K562 (cell line): ENCODE results near the gene NRXN3. TPM values are rescaled to one million over a fixed set of nuclear protein-coding genes. Genes with fewer than 3 reads are reported as not detected.

ENCODE experiments used
- ETS1 ChIP-seq: conservative IDR thresholded peaks from 2 replicates; pipeline ENCODE4 v1.6.1; 2011; ENCODE audit warnings: low read depth, mild to moderate bottlenecking, low read length; ENCODE audit not compliant: control insufficient read depth
- ILK ChIP-seq: fragments of 450-650 bp; IDR thresholded peaks from 2 replicates; pipeline ENCODE4 v1.6.1; 2016; ENCODE audit warnings: missing genetic modification characterization, low read depth, mild to moderate bottlenecking, missing compliant biosample characterization, moderate library complexity, borderline replicate concordance
- PHTF2 ChIP-seq: fragments of 250-450 bp; sonication (Bioruptor Pico); IDR thresholded peaks from 2 replicates; pipeline ENCODE4 v1.5.0; 2021; ENCODE audit warnings: mild to moderate bottlenecking
- ZBTB33 ChIP-seq: sonication (generic); formaldehyde crosslinking; IDR thresholded peaks from 2 replicates; pipeline ENCODE4 v1.8.1; 2023; ENCODE audit warnings: mild to moderate bottlenecking, missing genetic modification reagents
- ZNF165 ChIP-seq: fragments of 250-450 bp; sonication (Bioruptor Pico); IDR thresholded peaks from 2 replicates; pipeline ENCODE4 v1.4.0; 2020; ENCODE audit warnings: borderline replicate concordance
- ZNF609 ChIP-seq: sonication (generic); formaldehyde crosslinking; IDR thresholded peaks from 2 replicates; pipeline ENCODE4 v1.8.1; 2023; ENCODE audit warnings: missing genetic modification reagents, mild to moderate bottlenecking, borderline replicate concordance
- polyA plus RNA-seq, 8 experiments: library from polyadenylated mRNA; depleted of rRNA in 4 of 8; stranded (reverse) in 5 of 8; unstranded in 3 of 8; fragments of >200 nt; fragmentation: Nextera tagmentation in 2 of 8; fragmentation: Illumina TruSeq in 1 of 8; extraction: Ambion mirVana in 2 of 8; extraction: Trizol in 1 of 8; gene quantifications; 2 replicates each; pipeline versions ENCODE4 v1.2.1 to v1.2.3, GENCODE V29; 2011 to 2014; ENCODE audit warnings: inconsistent platforms in 1 of 8, missing spikeins in 1 of 8
- total RNA-seq, 7 experiments: library from RNA; depleted of rRNA in 6 of 7; stranded (reverse); fragments of >200 nt in 6 of 7; fragmentation: Illumina TruSeq in 2 of 7; extraction: Trizol in 2 of 7; gene quantifications; 2 replicates each; pipeline versions ENCODE4 v1.2.1 to v1.2.3, GENCODE V29; 2011 to 2021; ENCODE audit warnings: low replicate concordance in 1 of 7

The NRXN3 gene
- total and polyA plus RNA-seq, 9 of the 15 experiments (the other 6 are each of a cell fraction or from before 2014, with no cell fraction given) = 0.09 TPM; not detected in 8

GRCh38 chr14:78592616-78593219 lies 422.5 kb downstream of the NRXN3 start (continued):
- TF ChIP-seq ZNF609 (CRISPR knock-in tag) (no peak), ETS1 (no peak), ILK (tag) (no peak), ZNF165 (CRISPR knock-in tag) (no peak), PHTF2 (CRISPR knock-in tag) (no peak), ZBTB33 (no peak)
